Mesothelial cell of epicardium (in vitro differentiated cells): ENCODE results near the gene GPR39. TPM values are rescaled to one million over a fixed set of nuclear protein-coding genes. Genes with fewer than 3 reads are reported as not detected.

Experiments used
- DNase-seq, 2 experiments: peaks; one replicate each; pipeline ENCODE4 v3.0.0; 2021; ENCODE audit warnings: low spot score in 2 of 2; ENCODE audit not compliant: unreplicated experiment in 2 of 2
- H3K27ac Mint-ChIP-seq: 2 replicates; pipeline ENCODE4 v1.8.0; 2021; ENCODE audit warnings: mixed read lengths
- H3K27me3 Mint-ChIP-seq: 2 replicates; pipeline ENCODE4 v1.8.0; 2021; ENCODE audit warnings: low read depth, mixed read lengths
- H3K36me3 Mint-ChIP-seq: 2 replicates; pipeline ENCODE4 v1.8.0; 2021; ENCODE audit warnings: mixed read lengths
- H3K4me1 Mint-ChIP-seq: 2 replicates; pipeline ENCODE4 v1.8.0; 2021; ENCODE audit warnings: mixed read lengths
- H3K4me3 Mint-ChIP-seq: 2 replicates; pipeline ENCODE4 v1.8.0; 2021; ENCODE audit warnings: mild to moderate bottlenecking, moderate library complexity, mixed read lengths
- H3K9me3 Mint-ChIP-seq: 2 replicates; pipeline ENCODE4 v1.8.0; 2021; ENCODE audit warnings: mixed read lengths
- total RNA-seq: library from RNA; stranded (reverse); gene quantifications from 3 replicates; pipeline ENCODE4 v1.2.1, GENCODE V29; 2021
- TF ChIP-seq, protein P1 (sequence below): fragments of 200-600 bp; sonication (generic); IDR thresholded peaks from one replicate; pipeline ENCODE4 v1.5.0; 2021; ENCODE audit warnings: antibody characterized with exemption; ENCODE audit not compliant: unreplicated experiment

Gene GPR39
- total RNA-seq, 1 donor from 2014 or later: 0.31 TPM

DNA sequence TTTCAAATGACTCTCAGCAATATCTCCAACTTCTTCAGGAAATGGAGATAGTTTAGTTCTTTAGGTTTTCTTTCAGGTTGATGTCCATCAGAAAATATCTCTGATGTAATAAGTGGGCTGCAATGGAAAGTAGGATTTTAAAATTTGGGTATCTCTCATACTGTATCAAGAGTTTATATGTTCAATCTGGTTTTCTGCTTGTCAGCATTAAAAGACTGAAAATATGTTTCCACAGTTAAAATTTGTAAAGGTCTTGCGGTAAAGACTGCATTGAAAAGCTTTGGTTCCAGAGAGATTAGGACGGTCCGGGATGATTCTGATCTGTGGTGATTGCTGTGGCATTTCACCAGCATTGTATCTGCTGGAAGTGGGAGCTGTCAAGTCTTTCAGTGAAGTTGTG, 170.2 kb downstream of the GPR39 start:
- TF ChIP-seq, protein P1, sequence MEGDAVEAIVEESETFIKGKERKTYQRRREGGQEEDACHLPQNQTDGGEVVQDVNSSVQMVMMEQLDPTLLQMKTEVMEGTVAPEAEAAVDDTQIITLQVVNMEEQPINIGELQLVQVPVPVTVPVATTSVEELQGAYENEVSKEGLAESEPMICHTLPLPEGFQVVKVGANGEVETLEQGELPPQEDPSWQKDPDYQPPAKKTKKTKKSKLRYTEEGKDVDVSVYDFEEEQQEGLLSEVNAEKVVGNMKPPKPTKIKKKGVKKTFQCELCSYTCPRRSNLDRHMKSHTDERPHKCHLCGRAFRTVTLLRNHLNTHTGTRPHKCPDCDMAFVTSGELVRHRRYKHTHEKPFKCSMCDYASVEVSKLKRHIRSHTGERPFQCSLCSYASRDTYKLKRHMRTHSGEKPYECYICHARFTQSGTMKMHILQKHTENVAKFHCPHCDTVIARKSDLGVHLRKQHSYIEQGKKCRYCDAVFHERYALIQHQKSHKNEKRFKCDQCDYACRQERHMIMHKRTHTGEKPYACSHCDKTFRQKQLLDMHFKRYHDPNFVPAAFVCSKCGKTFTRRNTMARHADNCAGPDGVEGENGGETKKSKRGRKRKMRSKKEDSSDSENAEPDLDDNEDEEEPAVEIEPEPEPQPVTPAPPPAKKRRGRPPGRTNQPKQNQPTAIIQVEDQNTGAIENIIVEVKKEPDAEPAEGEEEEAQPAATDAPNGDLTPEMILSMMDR: no peak
- peaks cover 21% of the 10 kb centered on the region for H3K27me3 Mint-ChIP-seq
- no peak overlapping the region for H3K27ac Mint-ChIP-seq
- H3K4me1 Mint-ChIP-seq: peaks cover 16% of the 10 kb centered on the region
- H3K4me3 Mint-ChIP-seq: no peak overlapping the region
- no peaks in the 10 kb centered on the region for H3K9me3 Mint-ChIP-seq
- no peak for DNase-seq
- H3K36me3 Mint-ChIP-seq: no peaks in the 10 kb centered on the region

DNA sequence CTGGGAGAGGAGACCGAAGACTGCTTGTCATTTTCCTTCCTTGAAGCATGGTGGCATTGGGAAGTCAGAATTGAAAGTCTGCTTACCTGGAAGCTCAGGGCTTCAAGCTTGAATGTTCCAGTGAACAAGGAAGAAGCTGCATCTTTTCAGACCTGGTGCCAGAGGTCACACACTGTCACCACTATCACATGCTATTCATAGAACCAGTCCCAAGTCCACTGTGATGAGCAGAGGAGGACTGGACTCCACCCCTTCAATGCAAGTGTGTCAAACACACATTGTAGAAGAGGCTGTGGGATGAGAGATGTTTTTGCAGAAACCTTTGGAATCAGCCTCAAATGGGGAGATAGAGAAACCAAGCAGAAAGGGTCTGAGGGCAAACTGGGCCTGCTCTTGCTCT, 172.0 kb downstream of the GPR39 start:
- DNase-seq: no peak
- Mint-ChIP-seq H3K4me3 (no peak overlapping the region), H3K36me3 (no peaks in the 10 kb centered on the region), H3K4me1 (peaks cover 16% of the 10 kb centered on the region), H3K27me3 (peaks cover 30% of the 10 kb centered on the region), H3K9me3 (no peaks in the 10 kb centered on the region), H3K27ac (no peak overlapping the region)
- TF ChIP-seq, protein P1: no peak

DNA sequence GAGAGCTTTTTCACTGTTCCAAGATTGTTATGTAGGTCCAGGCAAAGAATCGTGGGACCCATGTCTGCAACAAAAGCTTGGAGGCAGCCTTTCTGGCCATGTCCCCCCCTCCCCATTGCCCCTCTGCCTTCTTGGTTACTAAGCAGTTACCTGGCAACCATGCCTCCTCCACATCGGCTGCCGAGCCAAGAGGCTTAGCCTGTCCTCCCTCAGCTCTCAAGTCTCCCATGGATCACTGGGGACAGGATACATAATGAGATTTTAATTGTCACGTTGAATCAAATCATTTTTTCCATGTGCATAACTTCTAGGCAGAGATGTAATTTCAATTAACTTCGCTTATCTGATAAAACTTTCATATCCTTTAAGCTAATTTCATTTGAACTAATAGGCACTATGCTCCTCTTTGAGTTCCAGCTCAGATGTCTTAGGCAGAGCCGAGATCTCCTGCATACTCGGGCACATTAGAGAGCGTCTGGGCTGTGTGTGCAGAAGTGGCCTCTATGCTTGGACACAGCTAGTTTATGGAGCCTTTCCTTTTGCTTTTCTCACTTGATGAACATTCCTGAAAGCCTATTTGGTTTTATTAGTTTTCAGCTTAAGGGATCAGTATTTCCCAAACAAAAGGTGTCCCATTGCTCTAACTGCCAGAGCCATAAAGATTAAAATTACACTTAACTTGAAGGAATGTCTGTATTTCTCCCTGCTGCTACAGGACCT, 172.7 kb downstream of the GPR39 start:
- DNase-seq: no peak
- Mint-ChIP-seq H3K4me3 (no peak overlapping the region), H3K27ac (no peak overlapping the region), H3K27me3 (peaks cover 31% of the 10 kb centered on the region), H3K9me3 (no peaks in the 10 kb centered on the region), H3K4me1 (peaks cover 16% of the 10 kb centered on the region), H3K36me3 (no peaks in the 10 kb centered on the region)
- TF ChIP-seq, protein P1: no peak

DNA sequence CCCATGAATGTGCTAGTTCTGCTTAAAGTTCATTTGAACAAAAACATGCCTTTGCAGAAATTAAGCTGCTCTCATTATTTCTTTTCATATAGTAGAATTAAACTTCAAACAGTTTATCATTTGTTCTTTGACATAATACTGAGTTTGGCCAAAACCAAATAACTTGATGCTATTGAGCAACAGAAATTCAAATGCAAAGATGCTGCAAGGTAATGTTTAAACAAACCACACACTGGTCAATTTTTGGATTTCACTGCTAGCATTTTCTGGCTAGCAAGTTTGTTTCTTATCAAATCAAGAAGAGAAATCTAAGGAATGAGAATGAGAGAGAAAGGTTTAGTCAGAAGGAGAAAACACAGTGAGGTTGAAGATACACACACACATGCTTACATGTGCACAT, 173.4 kb downstream of the GPR39 start:
- Mint-ChIP-seq H3K4me3 (no peak overlapping the region), H3K4me1 (peaks cover 16% of the 10 kb centered on the region), H3K27me3 (peaks cover 33% of the 10 kb centered on the region), H3K9me3 (no peaks in the 10 kb centered on the region), H3K36me3 (no peaks in the 10 kb centered on the region), H3K27ac (no peak overlapping the region)
- DNase-seq: no peak
- TF ChIP-seq, protein P1: no peak

DNA sequence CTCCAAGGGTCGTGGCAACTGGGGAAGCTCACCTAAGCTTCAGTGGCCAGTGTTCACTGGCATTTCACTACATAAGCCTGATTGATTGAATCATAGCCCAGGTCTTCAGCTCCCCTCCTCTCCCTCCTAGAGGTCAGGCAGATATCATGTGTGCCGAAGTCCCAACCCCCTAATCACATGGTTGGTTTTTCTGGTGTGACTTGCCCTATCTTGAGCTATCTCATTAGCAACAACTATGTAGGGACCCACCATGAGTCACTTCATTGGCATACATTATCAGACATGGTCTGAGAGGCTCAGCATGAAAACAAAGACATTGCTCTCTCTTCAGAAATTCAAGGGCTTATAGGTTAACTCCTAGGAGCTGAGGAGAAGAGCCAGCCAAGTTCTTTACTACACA, 176.6 kb downstream of the GPR39 start:
- DNase-seq: no peak
- H3K4me3 Mint-ChIP-seq: no peak overlapping the region
- TF ChIP-seq, protein P1: no peak
- H3K4me1 Mint-ChIP-seq: peaks cover 16% of the 10 kb centered on the region
- H3K27me3 Mint-ChIP-seq: peaks cover 34% of the 10 kb centered on the region
- no peaks in the 10 kb centered on the region for H3K9me3 Mint-ChIP-seq
- H3K36me3 Mint-ChIP-seq: no peaks in the 10 kb centered on the region
- no peak overlapping the region for H3K27ac Mint-ChIP-seq
